Natural killer cell (primary cell): ENCODE results near the gene BMF. TPM values are rescaled to one million over a fixed set of nuclear protein-coding genes. Genes with fewer than 3 reads are reported as not detected.
A peak's percentile ranks its signal among the peaks of the same experiment; 100 is the strongest.

Source experiments
- ATAC-seq, 3 donors: fragments of 150-1000 bp in 2 of 3; fragments of 200-7000 bp in 1 of 3; cut with Tn5 transposase; 1 replicate in 1 of 3; 2 replicates in 2 of 3; pipeline ENCODE4 v1.10.0; 2021; ENCODE audit warnings: mild to moderate bottlenecking in 2 of 3, moderate library complexity in 2 of 3
- DNase-seq, 2 donors: peaks; one replicate each; pipeline versions ENCODE4 v3.0.0 to v3.0.0-alpha.2; 2013 to 2021; ENCODE audit warnings: mixed read lengths in 1 of 2
- H3K27ac ChIP-seq: one replicate; pipeline ENCODE4 v1.5.1; 2013; ENCODE audit warnings: mild to moderate bottlenecking, low read length
- H3K27me3 ChIP-seq: one replicate; pipeline ENCODE4 v1.6.1; 2013; ENCODE audit warnings: low read length; ENCODE audit not compliant: control insufficient read depth, insufficient read depth
- H3K36me3 ChIP-seq: one replicate; pipeline ENCODE4 v1.6.1; 2013; ENCODE audit warnings: low read length; ENCODE audit not compliant: control insufficient read depth, insufficient read depth
- H3K4me1 ChIP-seq: one replicate; pipeline ENCODE4 v1.6.1; 2013; ENCODE audit warnings: low read length; ENCODE audit not compliant: control insufficient read depth, insufficient read depth
- H3K4me3 ChIP-seq: one replicate; pipeline ENCODE4 v1.5.1; 2013; ENCODE audit warnings: low read length
- H3K9me3 ChIP-seq: one replicate; pipeline ENCODE4 v1.6.1; 2013; ENCODE audit warnings: low read length; ENCODE audit not compliant: control insufficient read depth, insufficient read depth
- H3K27ac Mint-ChIP-seq, 2 donors: one replicate each; pipeline ENCODE4 v1.8.0; 2022; ENCODE audit warnings: mild to moderate bottlenecking in 2 of 2, mixed read lengths in 2 of 2, moderate library complexity in 1 of 2
- H3K27me3 Mint-ChIP-seq, 2 donors: one replicate each; pipeline ENCODE4 v1.8.0; 2022; ENCODE audit warnings: low read depth in 2 of 2, mixed read lengths in 2 of 2
- H3K36me3 Mint-ChIP-seq: one replicate; pipeline ENCODE4 v1.8.0; 2022; ENCODE audit warnings: mixed read lengths
- H3K4me1 Mint-ChIP-seq, 2 donors: one replicate each; pipeline ENCODE4 v1.8.0; 2022; ENCODE audit warnings: mixed read lengths in 2 of 2
- H3K4me3 Mint-ChIP-seq: one replicate; pipeline ENCODE4 v1.8.0; 2022; ENCODE audit warnings: mild to moderate bottlenecking, moderate library complexity, mixed read lengths
- H3K9me3 Mint-ChIP-seq, 2 donors: one replicate each; pipeline ENCODE4 v1.8.0; 2022; ENCODE audit warnings: mixed read lengths in 2 of 2
- CTCF ChIP-seq: fragments of 200-600 bp; IDR thresholded peaks from one replicate; pipeline ENCODE4 v1.8.0; 2022; ENCODE audit warnings: antibody characterized with exemption
- WGBS: methylation state at CpG from one replicate; pipeline ENCODE4 v1.1.7; 2013; ENCODE audit warnings: missing lambda C conversion rate; ENCODE audit not compliant: insufficient coverage; 5-methylcytosine and 5-hydroxymethylcytosine counted together
- intact Hi-C: fragments of 100-400 bp; cut with micrococcal nuclease; formaldehyde crosslinking; loops from one replicate; pipeline ENCODE4 v1.14.2; 2022
- total RNA-seq, 4 donors: library from RNA; stranded (reverse); fragments of 120-200 nt in 1 of 4; gene quantifications; one replicate each; pipeline versions ENCODE4 v1.2.3 to v1.2.4, GENCODE V29; 2013 to 2022

Gene BMF
- total RNA-seq, 3 donors from 2014 or later (not counting 1 experiment from before 2014, with no cell fraction given) = 7.6 to 10.5 (median 9.8) TPM

GRCh38 chr15:40104865-40105516, 3.7 kb downstream of the BMF start:
- peak overlapping the region; percentile 63 for H3K4me3 Mint-ChIP-seq
- intact Hi-C loops = loop anchor here (5.0 kb wide), 1 partner anchor 58 kb away; no protein-coding TSS in a partner anchor
- TF ChIP-seq CTCF = peak; percentile 96
- H3K9me3 Mint-ChIP-seq = no peaks in the 10 kb centered on the region
- 11% methylated on average over 16 of the region's 16 CpGs for WGBS
- H3K36me3 Mint-ChIP-seq = no peaks in the 10 kb centered on the region
- H3K36me3 ChIP-seq = no peaks in the 10 kb centered on the region
- peak overlapping the region; percentile 83 for H3K27ac ChIP-seq
- peaks cover 74% of the 10 kb centered on the region for H3K4me1 ChIP-seq
- H3K4me1 Mint-ChIP-seq = peaks cover 33 to 42% of the 10 kb centered on the region in 2 donors
- H3K27me3 Mint-ChIP-seq = peaks cover 0 to 5% of the 10 kb centered on the region in 2 donors
- H3K27ac Mint-ChIP-seq = peak overlapping the region; percentile 34 to 77
- DNase-seq (peak; percentile 71 to 85), ATAC-seq (peak; percentile 48 to 66 (median 48))
- no peaks in the 10 kb centered on the region for H3K9me3 ChIP-seq
- H3K27me3 ChIP-seq = no peaks in the 10 kb centered on the region
- no peak overlapping the region for H3K4me3 ChIP-seq

- H3K4me3 ChIP-seq = no peak overlapping the region
- TF ChIP-seq CTCF = no peak
Observed at GRCh38 chr15:40104296-40104864, 4.3 kb downstream of the BMF start.

GRCh38 chr15:40103864-40104271, 4.8 kb downstream of the BMF start:
- H3K36me3 Mint-ChIP-seq = no peaks in the 10 kb centered on the region
- intact Hi-C loops = no loop called here

More at GRCh38 chr15:40104296-40104864, 4.3 kb downstream of the BMF start:
- ATAC-seq (no peak), DNase-seq (no peak)
- intact Hi-C loops = no loop called here
- Histone ChIP-seq H3K27ac (no peak overlapping the region), H3K9me3 (no peaks in the 10 kb centered on the region), H3K4me1 (peaks cover 75% of the 10 kb centered on the region), H3K36me3 (no peaks in the 10 kb centered on the region), H3K27me3 (no peaks in the 10 kb centered on the region)
- Mint-ChIP-seq H3K27me3 (peaks cover 0 to 5% of the 10 kb centered on the region in 2 donors), H3K9me3 (no peaks in the 10 kb centered on the region), H3K36me3 (no peaks in the 10 kb centered on the region), H3K4me3 (no peak overlapping the region), H3K4me1 (peaks cover 31 to 41% of the 10 kb centered on the region in 2 donors), H3K27ac (peak overlapping the region in 1 of 2 donors; percentile 77)
- 78% methylated on average over 8 of the region's 8 CpGs for WGBS

More at GRCh38 chr15:40103864-40104271, 4.8 kb downstream of the BMF start:
- no peak overlapping the region for H3K4me3 ChIP-seq
- TF ChIP-seq CTCF = no peak
- 95% methylated on average over 7 of the region's 7 CpGs for WGBS
- peaks cover 75% of the 10 kb centered on the region for H3K4me1 ChIP-seq
- ATAC-seq = no peak
- Mint-ChIP-seq H3K4me1 (peaks cover 29 to 38% of the 10 kb centered on the region in 2 donors), H3K9me3 (no peaks in the 10 kb centered on the region), H3K4me3 (no peak overlapping the region), H3K27me3 (peaks cover 0 to 5% of the 10 kb centered on the region in 2 donors), H3K27ac (no peak overlapping the region)
- DNase-seq = no peak
- no peaks in the 10 kb centered on the region for H3K9me3 ChIP-seq
- H3K36me3 ChIP-seq = no peaks in the 10 kb centered on the region
- H3K27me3 ChIP-seq = no peaks in the 10 kb centered on the region
- H3K27ac ChIP-seq = no peak overlapping the region
